HG03520 (cell line): ENCODE data around the gene ADAMTS14.
"Not testable (repeated sequence)": the region's sequence is repeated elsewhere in the genome, so short reads cannot be mapped to it uniquely, and the experiment has no call there.

Experiments
- ATAC-seq: cut with Tn5 transposase; IDR thresholded peaks from one replicate; pipeline ENCODE4 v1.9.1; 2021; ENCODE audit warnings: mild to moderate bottlenecking, moderate library complexity; ENCODE audit not compliant: unreplicated experiment

Gene ADAMTS14, protein sequence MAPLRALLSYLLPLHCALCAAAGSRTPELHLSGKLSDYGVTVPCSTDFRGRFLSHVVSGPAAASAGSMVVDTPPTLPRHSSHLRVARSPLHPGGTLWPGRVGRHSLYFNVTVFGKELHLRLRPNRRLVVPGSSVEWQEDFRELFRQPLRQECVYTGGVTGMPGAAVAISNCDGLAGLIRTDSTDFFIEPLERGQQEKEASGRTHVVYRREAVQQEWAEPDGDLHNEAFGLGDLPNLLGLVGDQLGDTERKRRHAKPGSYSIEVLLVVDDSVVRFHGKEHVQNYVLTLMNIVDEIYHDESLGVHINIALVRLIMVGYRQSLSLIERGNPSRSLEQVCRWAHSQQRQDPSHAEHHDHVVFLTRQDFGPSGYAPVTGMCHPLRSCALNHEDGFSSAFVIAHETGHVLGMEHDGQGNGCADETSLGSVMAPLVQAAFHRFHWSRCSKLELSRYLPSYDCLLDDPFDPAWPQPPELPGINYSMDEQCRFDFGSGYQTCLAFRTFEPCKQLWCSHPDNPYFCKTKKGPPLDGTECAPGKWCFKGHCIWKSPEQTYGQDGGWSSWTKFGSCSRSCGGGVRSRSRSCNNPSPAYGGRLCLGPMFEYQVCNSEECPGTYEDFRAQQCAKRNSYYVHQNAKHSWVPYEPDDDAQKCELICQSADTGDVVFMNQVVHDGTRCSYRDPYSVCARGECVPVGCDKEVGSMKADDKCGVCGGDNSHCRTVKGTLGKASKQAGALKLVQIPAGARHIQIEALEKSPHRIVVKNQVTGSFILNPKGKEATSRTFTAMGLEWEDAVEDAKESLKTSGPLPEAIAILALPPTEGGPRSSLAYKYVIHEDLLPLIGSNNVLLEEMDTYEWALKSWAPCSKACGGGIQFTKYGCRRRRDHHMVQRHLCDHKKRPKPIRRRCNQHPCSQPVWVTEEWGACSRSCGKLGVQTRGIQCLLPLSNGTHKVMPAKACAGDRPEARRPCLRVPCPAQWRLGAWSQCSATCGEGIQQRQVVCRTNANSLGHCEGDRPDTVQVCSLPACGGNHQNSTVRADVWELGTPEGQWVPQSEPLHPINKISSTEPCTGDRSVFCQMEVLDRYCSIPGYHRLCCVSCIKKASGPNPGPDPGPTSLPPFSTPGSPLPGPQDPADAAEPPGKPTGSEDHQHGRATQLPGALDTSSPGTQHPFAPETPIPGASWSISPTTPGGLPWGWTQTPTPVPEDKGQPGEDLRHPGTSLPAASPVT

DNA sequence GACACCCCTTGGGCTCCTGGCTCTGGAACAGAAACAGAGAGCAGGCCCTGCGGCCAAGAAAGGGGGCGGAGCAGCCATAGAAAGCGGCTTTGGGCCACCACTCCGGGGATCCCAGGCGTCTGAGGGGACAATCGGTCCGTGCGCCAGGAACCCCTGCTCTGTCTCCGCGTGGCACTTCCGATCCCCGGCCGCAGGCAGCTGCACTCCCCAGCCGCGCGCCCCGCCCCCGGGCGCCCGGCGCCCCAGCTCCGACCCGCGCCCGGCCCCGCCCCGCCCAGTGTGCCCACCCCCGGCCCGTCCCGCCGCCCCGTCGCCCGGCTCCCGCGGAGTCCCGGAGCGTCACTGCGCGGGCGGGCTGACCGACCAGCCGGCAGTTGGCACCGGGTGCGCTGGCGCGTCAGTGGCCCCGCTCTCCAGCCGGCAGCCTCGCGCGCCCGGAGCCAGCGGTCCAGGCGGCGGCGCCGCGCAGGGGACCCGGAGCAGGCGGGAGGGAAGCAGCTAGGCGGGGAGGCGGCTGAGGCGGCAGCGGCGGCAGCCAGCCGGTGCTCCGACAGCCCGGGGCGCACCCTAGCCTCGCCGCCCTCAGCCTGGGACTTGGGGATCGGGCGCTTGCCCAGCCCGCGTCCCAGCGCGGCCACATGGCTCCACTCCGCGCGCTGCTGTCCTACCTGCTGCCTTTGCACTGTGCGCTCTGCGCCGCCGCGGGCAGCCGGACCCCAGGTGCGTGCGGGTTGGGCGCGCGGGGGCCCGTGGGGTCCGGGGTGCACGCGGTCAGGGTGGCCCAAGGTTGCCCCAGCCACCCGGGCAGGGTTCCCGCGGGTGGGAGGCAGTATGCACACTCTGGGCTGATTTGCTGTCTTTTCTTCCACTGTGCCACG lies at the start of gene ADAMTS14:
Gene ADAMTS14 (plus strand): TSS at position 342 of the 878 bp plus-strand sequence. CDS start 297 bp downstream, at position 639.
- ATAC-seq, result no peak

DNA sequence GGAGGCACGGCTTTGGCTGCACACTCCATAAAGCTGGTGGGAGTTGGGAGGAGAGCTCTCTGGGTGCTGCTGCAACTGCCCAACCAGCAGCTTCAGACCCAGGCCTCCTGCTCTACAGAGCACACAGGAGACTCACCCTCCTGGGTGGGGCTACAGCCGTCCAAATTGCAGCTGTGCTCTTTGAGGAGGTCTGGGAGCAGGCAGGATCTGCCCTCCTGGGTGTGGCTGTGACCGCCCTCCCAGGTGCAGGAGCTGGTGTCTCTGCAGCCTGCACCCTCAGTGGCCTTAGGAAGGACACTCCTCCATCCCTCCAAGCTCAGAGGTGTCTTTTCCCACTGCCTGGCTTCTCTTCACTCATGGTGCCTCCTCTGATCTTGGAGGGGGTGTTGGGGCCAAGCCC lies 49.8 kb upstream of the ADAMTS14 start:
- no peak for ATAC-seq

DNA sequence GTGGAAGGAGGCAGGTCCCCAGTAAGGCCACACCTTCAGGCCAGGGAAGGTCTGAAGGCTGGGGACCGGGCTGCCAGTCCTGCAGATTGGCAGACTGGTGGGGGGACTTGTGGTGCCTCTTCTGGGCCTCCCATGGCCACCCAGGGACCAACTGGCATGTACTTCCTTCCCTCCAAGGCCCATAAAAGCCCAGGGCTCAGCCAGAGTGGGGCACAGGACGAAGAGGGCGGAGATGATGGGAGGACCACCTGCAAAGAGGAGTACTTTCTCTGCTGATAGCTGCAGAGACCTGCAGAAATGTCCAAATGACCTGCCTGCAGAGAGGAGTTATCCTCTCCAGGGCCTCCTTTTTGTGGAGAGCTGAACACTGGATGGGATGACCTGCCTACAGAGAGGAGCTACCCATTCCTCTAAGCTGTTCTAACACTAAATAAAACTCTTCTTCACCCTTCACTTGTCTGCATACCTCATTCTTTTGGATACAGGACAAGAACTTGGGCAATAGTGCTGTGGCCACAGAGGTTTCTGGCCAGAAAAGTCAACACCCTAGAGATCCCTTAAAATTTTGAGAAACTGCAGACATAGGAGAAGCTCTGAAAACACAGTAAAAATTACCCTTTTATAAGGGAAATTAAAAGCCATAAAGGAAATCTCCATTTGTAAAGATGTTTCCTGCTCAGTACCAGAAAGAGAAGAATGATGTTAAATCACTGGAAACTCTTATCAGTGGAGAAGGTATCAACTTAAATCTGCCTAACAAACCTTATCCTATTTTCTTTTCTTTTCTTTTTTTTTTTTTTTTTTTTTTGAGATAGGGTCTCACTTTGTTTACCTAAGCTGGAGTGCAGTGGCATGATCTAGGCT lies 49.1 kb upstream of the ADAMTS14 start:
- no peak for ATAC-seq

DNA sequence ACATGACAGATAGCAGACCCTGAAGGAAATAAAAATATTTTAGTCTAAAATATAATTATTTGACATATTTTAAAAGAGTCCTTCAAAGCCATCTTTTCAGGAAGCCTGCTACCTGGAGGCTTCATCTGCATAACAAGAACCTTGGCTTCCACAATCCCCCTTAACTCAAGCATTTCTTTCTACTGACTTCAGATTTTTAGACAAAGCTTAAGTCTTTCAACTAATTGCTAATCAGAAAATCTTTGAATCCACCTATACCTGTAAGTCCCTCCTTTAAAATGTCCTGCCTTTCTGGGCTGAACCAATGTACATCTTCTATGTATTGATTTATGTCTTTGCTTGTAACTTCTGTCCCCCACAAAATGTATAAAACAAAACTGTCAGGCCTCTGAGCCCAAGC lies 46.2 kb upstream of the ADAMTS14 start:
- ATAC-seq, result no peak

DNA sequence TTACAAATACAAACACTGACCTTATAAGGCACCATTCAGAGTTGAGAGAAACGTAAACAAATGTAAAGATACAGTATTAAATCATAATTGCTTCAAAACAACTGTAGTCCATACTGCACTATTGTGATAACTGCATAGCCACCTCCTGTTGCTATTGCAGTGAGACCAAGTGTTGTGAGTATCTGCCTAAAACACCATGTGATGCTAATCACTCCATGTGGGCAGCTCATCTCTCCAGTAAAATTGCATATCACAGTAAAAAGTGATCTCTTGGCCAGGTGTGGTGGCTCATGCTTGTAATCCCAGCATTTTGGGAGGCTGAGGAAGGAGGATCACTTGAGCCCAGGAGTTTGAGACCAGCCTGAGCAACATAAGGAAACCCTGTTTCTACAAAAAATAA lies 43.0 kb upstream of the ADAMTS14 start:
- ATAC-seq, result no peak

DNA sequence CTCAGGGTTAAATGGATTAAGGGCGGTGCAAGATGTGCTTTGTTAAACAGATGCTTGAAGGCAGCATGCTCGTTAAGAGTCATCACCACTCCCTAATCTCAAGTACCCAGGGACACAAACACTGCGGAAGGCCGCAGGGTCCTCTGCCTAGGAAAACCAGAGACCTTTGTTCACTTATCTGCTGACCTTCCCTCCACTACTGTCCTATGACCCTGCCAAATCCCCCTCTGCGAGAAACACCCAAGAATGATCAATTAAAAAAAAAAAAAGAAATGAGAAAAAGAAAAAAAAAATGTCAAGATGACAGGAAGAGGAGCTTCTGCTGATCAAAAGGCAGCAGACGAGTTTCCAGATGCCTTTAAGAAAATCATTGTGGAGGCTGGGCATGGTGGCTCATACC lies 40.6 kb upstream of the ADAMTS14 start:
- not testable (repeated sequence) for ATAC-seq

DNA sequence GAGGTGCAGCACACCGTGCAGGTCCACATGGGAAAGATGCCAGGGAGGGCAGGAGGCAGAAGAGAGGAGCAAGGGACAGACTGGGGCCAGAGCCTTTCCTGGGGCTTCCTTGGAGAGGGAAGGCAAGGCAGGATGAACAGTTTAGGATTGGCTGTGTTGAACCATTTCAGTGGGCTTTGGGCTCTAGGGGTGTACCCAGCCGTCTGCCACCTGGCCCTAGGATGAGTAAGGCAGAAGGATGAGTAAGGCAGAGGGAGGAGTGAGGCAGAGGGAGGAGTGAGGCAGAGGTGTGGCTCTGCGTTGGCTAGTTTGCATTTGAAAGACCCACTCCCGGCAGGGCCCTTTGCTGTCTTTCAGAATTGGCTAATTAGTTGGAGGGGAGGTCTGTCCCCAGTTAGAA lies 38.3 kb upstream of the ADAMTS14 start:
- no peak for ATAC-seq

DNA sequence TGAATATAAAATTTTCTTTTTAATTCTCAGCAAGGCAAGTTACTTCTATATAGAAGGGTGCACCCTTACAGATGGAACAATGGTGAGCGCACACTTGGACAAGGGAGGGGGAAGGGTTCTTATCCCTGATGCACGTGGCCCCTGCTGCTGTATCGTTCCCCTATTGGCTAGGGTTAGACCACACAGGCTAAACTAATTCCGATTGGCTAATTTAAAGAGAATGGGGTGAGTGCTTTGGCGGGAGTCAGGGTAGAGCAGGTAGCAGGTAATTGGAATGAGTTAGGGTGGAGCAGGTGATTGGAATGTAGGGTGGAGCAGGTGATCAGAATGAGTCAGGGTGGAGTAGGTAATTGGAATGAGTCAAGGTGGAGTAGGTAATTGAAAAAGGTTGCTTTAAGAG lies 37.8 kb upstream of the ADAMTS14 start:
- ATAC-seq, result not testable (repeated sequence)

DNA sequence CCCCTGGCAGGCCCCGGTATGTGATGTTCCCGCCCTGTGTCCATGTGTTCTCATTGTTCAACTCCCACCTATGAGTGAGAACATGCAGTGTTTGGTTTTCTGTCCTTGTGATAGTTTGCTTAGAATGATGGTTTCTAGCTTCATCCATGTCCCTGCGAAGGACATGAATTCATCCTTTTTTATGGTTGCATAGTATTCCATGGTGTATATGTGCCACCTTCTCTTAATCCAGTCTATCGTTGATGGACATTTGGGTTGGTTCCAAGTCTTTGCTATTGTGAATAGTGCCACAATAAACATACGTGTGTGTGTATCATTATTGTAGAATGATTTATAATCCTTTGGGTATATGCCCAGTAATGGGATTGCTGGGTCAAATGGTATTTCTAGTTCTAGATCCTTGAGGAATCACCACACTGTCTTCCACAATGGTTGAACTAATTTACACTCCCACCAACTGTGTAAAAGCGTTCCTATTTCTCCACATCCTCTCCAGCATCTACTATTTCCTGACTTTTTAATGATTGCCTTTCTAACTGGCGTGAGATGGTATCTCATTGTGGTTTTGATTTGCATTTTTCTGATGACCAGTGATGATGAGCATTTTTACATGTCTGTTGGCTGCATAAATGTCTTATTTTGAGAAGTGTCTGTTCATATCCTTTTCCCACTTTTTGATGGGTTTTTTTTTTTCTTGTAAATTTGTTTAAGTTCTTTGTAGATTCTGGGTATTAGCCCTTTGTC lies 32.5 kb upstream of the ADAMTS14 start:
- ATAC-seq, result not testable (repeated sequence)

DNA sequence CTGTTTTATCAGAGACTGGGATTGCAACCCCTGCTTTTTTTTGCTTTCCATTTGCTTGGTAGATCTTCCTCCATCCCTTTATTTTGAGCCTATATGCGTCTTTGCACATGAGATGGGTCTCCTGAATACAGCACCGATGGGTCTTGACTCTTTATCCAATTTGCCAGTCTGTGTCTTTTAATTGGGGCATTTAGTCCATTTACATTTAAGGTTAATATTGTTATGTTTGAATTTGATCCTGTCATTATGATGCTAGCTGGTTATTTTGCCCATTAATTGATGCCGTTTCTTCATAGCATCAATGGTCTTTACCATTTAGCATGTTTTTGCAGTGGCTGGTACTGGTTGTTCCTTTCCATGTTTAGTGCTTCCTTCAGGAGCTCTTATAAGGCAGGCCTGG lies 29.0 kb upstream of the ADAMTS14 start:
- not testable (repeated sequence) for ATAC-seq

DNA sequence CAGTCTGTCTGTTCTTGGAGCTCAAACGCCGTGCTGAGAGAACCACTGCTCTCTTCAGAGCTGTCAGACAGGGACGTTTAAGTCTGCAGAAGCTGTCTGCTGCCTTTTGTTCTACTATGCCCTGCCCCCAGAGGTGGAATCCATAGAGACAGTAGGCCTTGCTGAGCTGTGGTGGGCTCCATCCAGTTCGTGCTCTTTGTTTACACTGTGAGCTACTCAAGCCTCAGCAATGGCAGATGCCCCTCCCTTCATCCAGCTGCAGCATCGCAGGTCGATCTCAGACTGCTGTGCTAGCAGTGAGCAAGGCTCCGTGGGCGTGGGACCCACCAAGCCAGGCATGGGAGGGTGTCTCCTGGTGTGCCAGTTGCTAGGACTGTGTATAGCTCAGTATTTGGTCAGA lies 27.3 kb upstream of the ADAMTS14 start:
- ATAC-seq, result not testable (repeated sequence)

DNA sequence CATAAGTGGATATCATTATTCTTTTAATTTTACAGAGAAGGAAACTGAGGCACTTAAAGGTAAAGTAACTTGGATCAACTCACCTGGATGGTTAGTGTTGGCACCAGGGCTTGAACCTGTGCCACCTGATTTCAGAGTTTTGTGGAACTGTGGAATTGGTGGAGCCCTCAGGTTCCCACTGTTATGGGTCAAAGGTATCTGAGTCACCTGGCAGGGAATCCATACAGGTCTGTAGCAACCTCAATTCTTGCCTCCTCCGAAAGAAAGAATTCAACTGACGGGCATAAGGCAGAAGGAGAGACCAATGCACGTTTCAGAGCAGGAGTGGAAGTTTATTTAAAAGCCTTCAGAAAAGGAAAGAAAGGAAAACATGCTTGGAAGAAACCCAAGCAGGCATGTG lies 25.2 kb upstream of the ADAMTS14 start:
- ATAC-seq, result no peak

DNA sequence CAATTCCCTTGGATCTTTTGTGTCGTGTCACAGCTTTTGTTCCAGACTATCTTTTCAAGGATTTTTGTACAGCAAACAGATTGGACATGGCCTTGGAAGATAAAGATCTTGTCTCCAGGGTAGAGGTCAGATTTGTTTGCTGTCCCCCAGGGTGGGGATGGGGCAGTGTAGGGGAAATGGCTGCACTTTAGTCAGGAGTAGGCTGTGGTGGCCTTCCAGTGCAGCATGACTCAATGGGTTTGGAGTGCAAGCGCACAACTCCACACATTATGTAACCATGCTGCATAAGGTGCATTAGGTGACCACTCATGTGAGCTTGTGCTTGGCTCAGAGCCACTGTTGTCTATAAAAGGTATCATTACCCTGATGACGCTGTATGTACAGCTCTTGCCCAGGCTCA lies 23.9 kb upstream of the ADAMTS14 start:
- ATAC-seq, result no peak

DNA sequence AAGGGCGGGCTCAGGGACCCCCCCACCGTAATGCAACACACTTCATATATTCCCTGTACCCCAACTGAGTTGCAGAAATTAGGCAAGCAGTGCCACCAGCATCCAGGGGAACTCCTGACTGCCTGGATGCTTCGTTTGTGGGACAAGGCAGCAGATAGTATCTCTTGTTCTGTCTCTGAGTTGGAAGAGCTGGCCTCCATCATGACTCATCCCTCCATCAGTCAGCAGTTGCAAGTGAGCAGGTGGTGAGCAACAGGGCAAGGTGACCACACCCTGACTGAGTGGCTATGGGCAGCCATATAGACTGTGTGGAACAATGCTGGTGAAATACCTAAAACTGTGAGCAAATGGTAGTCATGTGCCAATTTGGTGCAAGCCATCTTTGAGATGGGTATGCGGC lies 22.8 kb upstream of the ADAMTS14 start:
- ATAC-seq, result no peak

DNA sequence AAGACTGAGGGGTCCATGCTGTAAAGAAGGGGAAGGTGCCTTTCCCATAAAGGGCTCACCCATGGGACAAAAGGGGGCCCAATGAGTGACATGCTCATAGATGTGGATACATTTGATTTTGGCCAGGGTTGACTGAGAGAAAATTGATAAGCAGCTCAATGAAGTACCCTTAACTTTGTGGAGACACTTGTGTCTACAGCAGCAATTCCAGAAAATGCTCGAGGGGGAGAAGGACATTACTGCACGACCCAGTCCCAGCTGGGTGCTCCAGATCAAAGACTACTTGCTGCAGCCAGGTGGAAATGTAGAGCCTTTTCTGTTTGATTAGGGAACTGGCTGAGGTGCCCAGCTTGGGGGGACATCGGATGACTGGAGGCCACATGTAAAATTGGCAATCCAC lies 22.2 kb upstream of the ADAMTS14 start:
- ATAC-seq, result no peak

DNA sequence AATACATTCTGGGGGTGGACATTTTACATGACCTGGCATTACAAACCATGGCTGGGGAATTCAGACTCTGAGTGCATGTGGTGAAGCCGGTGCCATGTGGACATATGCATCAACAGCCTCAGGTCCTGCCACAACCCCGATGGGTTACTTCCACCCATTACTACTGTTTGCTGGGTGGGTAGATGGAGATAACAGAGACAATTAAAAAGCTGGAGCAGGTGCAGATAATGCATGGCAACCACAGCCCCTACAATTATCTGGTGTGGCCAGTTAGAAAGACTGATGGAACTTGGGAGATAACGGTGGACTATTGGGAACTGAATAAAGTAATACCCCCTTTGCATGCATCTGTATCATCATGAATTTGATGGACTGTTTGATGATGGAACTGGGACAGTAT lies 21.6 kb upstream of the ADAMTS14 start:
- no peak for ATAC-seq

DNA sequence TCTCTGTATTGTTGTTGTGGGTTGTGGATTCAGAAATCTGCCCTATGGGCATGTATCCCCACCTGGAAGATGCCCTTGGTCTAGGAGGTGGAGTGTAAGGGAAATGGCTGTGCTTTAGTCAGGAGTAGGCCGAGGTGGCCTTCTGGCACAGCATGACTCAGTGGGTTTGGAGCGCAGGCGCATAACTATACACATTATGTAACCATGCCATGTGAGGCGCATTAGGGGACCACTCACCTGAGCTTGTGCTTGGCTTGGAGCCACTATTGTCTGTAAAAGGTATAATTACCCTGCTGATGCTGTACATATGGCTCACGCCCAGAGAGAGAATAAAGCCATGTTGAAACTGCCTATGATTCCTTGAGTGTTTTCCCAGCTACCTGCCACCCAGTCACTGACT lies 20.6 kb upstream of the ADAMTS14 start:
- ATAC-seq, result no peak

DNA sequence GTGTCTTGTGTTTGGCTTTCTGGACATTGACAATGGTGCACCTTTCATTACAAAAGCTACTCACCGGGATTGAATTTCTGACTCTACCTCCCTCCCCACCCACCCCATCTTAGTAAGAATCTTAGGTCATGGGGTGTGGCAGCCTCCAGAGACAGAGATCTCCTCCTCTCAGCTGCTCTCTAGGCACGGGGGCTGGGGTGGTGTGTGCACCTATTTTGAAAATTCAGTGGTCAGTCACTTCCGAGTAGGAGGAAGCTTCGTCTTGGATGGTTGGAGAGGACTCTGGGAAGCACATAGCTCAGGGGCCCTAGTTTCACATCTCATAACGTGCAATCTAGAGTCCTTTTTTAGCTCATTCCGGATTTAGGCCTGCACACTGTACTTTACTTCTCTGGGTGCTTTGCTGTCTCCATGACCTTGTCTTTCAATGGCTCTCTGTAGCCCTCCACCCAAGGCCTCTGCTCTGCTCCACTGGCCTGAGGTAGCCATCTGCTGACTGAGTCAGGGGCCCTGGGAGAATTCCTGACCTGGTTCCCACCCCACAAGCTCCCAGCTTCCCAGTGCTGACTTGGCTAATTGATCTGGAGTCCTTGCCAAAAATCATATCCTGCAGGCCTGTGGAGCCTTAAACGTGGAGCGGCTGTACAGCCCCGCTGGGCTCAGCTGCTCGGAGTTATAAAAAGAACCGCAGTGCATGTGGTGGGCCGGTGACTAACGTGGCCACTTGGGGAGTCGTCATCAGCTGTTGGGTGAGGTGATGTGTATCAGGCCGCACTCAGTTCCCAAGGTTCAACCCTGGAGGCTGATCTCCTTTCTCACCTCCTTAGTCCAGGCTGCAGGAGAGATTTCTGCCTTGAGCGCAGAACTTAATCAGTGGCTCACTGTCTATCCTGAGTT lies 19.3 kb upstream of the ADAMTS14 start:
- ATAC-seq, result no peak
